C4-2B (cell line): ENCODE measurements around the gene ITGAD.

Experiments used
- H3K27ac ChIP-seq: fragments of 450-650 bp; 2 replicates; pipeline ENCODE4 v1.5.1; 2017
- CTCF ChIP-seq: fragments of 450-650 bp; conservative IDR thresholded peaks from 2 replicates; pipeline ENCODE4 v1.5.1; 2017; ENCODE audit warnings: mild to moderate bottlenecking
- ZFX ChIP-seq: fragments of 450-650 bp; IDR thresholded peaks from 2 replicates; pipeline ENCODE4 v1.6.1; 2017

Gene ITGAD

GRCh38 chr16:31471875-31472708 is 79.0 kb downstream of the ITGAD start, which contains the start of gene TGFB1I1:
TGFB1I1 (plus strand) TSS chr16:31472152; CDS start chr16:31472189, 37 bp downstream.
- H3K27ac ChIP-seq: no peak within 1 kb of the TSS
- TF ChIP-seq CTCF (no peak), ZFX (no peak)

- no peak overlapping the region for H3K27ac ChIP-seq
- no peak for TF ChIP-seq CTCF
Observed at GRCh38 chr16:31472709-31473203, 79.6 kb downstream of the ITGAD start.

- TF ChIP-seq CTCF (no peak), ZFX (no peak)
- no peak overlapping the region for H3K27ac ChIP-seq
Observed at GRCh38 chr16:31473264-31473984, 80.3 kb downstream of the ITGAD start.

- no peak overlapping the region for H3K27ac ChIP-seq
- TF ChIP-seq ZFX (no peak), CTCF (no peak)
Observed at GRCh38 chr16:31474173-31474714, 81.1 kb downstream of the ITGAD start.

GRCh38 chr16:31474773-31475738 is 81.9 kb downstream of the ITGAD start:
- TF ChIP-seq ZFX (no peak), CTCF (no peak)
- no peak overlapping the region for H3K27ac ChIP-seq

GRCh38 chr16:31475946-31476302 is 82.8 kb downstream of the ITGAD start:
- TF ChIP-seq CTCF (no peak), ZFX (no peak)

More at GRCh38 chr16:31475946-31476302, 82.8 kb downstream of the ITGAD start:
- H3K27ac ChIP-seq: peak overlapping the region; percentile 70; the same call in 1 of the 2 replicates
